Neural cell (in vitro differentiated cells): ENCODE measurements around the gene CUX1.

Source experiments
- CTCF ChIP-seq: fragments of 450-650 bp; IDR thresholded peaks from 2 replicates; pipeline ENCODE4 v1.5.1; 2014; ENCODE audit warnings: antibody characterized with exemption, mild to moderate bottlenecking, moderate library complexity; ENCODE audit not compliant: poor library complexity, severe bottlenecking
- EP300 ChIP-seq: fragments of 450-650 bp; conservative IDR thresholded peaks from 2 replicates; pipeline ENCODE4 v1.6.1; 2014; ENCODE audit warnings: antibody characterized with exemption, mild to moderate bottlenecking, moderate library complexity; ENCODE audit not compliant: poor library complexity, severe bottlenecking
- EZH2 ChIP-seq: fragments of 200-600, 300-800 bp; shearing (Covaris generic), sonication (generic); IDR thresholded peaks from 2 replicates; pipeline ENCODE4 v1.6.1; 2014; ENCODE audit warnings: antibody characterized with exemption, low read length, borderline replicate concordance, mild to moderate bottlenecking; ENCODE audit not compliant: insufficient read depth, poor library complexity, severe bottlenecking
- RAD21 ChIP-seq: fragments of 450-650 bp; conservative IDR thresholded peaks from 2 replicates; pipeline ENCODE4 v1.6.1; 2014; ENCODE audit warnings: antibody characterized with exemption, mild to moderate bottlenecking, moderate library complexity
- REST ChIP-seq: IDR thresholded peaks from 2 replicates; pipeline ENCODE4 v1.6.1; 2012; ENCODE audit warnings: borderline replicate concordance
- SMC3 ChIP-seq: fragments of 450-650 bp; conservative IDR thresholded peaks from 2 replicates; pipeline ENCODE4 v1.6.1; 2014; ENCODE audit warnings: antibody characterized with exemption, mild to moderate bottlenecking, moderate library complexity; ENCODE audit not compliant: poor library complexity

DNA sequence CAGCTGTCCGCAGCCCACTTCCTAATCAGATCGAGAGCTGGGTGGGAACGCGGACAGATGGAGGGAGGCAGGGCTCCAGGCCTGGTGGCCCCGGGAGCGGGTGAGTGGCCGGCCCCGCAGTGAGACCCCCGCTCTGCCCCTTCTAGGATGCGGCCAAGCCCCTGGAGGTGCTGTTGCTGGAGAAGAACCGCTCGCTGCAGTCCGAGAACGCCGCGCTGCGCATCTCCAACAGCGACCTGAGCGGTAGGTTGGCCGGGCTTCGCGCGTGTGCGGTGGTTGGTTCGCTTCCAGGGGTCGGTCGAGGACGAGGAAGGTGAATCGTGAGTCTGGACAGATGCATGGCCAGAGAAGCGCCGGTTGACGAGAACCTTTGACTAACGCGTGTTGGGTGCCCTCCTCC, 377.9 kb downstream of the CUX1 start:
- TF ChIP-seq REST (no peak), CTCF (no peak), EP300 (no peak), EZH2 (no peak), SMC3 (no peak), RAD21 (no peak)
